Stimulated activated naive CD4-positive, alpha-beta T cell treated with Interleukin-2 at 50 U/mL for 16 hours (primary cell): ENCODE measurements around the gene TMSB10.
A peak's percentile ranks its signal among the peaks of the same experiment; 100 is the strongest.
"Not testable (repeated sequence)": the region's sequence is repeated elsewhere in the genome, so short reads cannot be mapped to it uniquely, and the experiment has no call there.

ENCODE experiments used
- DNase-seq: peaks from one replicate; lab custom pipeline; 2025; lab: John Stamatoyannopoulos, UW

Gene TMSB10

GRCh38 chr2:84905181-84906107 is at the start of gene TMSB10:
Gene TMSB10 (plus strand): TSS chr2:84905656.
- peak; percentile 79 for DNase-seq

GRCh38 chr2:84855731-84856130 is 49.7 kb upstream of the TMSB10 start:
- DNase-seq, result no peak

- no peak for DNase-seq
Measured at GRCh38 chr2:84856787-84857186, 48.7 kb upstream of the TMSB10 start.

- DNase-seq, result no peak
Measured at GRCh38 chr2:84857566-84857965, 47.9 kb upstream of the TMSB10 start.

DNA sequence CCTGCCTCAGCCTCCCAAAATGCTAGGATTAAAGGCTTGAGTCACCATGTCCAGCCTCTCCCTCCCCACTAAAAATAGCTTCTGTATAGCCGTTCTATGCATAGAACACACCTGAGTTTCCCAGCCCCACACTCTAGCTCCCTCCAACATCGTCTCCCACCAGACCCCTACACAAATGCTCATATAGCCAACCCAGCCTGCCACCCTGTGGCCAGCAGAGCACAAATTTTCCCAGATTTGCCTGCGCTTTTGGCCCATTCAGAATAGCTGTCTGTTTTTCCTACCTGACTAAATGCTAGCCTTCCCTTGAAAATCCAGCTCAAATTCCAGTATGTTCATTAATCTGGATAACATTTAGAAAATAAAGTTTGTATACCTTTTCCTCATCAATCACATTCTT is 47.3 kb upstream of the TMSB10 start:
- DNase-seq, result no peak

GRCh38 chr2:84858937-84859336 is 46.5 kb upstream of the TMSB10 start:
- DNase-seq, result no peak

DNA sequence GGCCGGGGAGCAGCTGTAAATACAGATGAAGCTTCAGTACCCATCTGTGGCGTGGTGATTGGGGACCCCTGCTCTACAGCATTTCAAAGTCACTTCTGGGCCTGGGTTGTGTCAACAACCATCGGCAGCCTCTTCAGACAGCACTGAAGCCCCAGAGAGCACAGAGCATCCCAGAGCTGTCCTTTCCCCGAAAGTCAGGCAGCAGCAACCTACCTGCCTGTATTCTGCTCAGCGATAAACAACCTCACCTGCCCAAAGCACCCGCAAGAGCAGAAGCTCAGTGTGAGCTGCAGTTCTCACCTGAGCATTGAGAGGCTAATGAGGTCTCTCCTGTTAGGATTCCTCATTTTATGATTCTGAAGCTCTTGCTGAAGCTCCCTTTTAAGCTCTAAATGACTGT is 43.9 kb upstream of the TMSB10 start:
- DNase-seq, result no peak

DNA sequence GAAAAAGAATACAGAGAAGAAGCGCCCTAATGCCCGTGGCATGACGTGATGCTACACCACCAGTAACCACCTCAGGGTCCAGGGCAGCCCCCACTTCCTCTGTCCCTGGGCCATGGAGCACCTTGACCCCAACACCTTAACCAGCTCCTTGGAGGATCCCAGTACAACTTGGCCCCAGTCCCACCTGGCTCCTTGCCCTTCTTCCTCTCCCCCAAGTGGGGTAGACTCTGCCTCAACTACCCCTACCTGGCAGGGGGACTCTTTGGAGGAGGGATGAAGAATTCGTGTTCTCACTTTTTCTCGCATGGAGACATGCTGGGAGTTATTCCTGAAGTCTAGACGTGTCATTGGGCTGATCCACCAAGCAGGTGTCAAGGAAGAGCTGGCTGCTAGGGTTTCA is 43.5 kb upstream of the TMSB10 start:
- DNase-seq, result no peak

GRCh38 chr2:84865181-84865783 is 40.2 kb upstream of the TMSB10 start:
- no peak for DNase-seq

GRCh38 chr2:84866122-84866521 is 39.3 kb upstream of the TMSB10 start:
- no peak for DNase-seq

GRCh38 chr2:84868327-84868726 is 37.1 kb upstream of the TMSB10 start:
- not testable (repeated sequence) for DNase-seq

DNA sequence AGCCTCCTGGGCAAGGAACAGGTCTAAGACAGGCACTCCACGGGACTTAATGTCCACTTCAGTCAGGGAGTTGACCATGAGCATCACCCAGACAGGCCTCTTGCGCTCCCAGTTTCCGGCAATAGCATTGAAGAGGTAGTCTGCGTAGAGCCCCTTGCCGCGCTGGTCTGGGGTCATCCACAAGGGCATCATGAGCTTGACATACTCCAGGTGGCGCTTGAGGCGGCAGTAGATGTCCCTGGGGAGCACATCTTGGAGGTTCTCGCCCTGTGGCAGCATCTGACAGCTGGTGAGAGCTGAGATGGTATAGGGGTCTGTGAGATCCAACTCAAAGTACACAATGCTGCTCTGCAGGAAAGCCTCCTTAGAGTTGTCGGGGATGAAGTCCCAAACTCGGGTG is 35.1 kb upstream of the TMSB10 start:
- DNase-seq, result no peak

DNA sequence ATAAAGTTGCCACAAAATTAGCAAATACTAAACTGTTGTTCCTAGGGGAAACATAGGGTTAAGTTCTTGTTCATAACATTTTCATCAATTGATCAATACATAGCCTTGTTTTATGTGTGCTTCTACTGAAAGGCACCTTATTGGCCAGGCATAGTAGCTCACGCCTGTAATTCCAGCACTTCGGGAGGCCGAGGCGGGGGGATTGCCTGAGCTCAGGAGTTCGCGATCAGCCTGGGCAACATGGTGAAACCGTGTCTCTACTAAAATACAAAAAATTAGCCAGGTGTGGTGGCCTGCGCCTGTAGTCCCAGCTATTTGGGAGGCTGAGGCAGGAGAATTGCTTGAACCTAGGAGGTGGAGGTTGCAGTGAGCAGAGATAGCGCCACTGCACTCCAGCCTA is 32.8 kb upstream of the TMSB10 start:
- DNase-seq, result not testable (repeated sequence)

DNA sequence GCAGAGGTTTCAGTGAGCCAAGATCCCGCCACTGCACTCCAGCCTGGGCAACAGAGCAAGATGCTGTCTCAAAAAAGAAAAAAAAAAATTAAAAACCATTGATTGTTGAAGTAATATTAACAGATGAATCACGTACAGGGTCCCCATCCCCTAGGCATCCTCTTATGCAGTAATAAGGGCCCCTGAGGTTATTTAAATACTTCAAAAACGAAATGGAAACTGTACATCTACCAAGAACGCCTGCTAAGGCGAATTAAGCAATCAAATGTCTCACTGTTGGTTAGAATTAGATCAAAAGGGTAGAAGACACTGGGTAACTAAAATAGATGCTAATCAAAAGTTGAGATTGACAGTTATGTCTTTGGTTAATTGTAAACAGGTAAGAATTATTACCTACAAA is 32.1 kb upstream of the TMSB10 start:
- no peak for DNase-seq

DNA sequence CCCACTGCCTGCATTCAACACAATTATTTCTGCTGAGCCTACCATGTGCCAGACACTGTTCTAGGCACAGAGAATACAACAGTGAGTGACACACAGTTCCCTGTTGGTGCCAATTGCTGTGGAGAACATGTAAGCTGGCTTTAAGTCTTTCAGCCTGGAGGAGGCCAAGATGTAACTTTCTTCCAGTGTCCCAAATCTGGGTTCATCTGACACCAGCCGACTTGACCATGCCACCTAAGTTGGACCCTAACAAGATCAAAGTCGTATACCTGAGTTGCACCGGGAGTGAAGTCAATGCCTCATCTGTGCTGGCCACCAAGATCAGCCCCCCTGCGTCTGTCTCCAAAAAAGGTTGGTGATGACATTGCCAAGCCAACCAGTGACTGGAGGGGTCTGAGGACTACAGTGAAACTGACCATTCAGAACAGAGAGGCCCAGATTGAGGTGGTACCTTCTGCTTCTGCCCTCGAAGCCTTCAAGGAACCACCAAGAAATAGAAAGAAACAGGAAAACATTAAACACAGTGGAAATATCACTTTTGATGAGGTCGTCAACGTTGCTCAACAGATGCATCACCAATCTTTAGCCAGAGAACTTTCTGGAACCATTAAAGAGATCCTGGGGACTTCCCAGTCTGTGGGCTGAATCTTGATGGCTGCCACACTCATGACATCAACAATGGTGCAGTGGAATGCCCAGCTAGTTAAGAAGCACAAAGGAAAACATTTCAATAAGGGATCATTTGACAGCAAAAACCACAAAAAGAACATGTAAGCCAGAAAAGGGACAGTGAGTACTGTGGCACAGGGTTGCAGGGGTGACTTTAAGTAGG is 30.9 kb upstream of the TMSB10 start:
- DNase-seq, result no peak

DNA sequence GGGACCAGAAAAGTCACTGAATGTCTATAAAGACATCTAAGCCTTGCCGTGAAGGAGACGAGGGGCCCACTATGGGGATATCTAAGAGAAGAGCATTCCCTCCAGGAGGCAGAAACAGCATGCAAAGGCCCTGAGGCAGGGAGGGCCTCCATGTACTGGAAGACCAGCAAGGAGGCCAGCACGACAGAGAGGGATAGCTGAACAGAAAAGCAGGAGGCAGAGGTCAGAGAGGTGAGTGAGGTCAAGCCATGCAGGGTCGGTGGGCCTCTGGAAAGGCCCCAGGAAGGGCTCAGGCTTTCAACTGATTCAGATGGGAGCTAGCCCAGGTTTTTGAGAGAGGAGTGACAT is 30.3 kb upstream of the TMSB10 start:
- no peak for DNase-seq

- not testable (repeated sequence) for DNase-seq
Measured at GRCh38 chr2:84875619-84876018, 29.8 kb upstream of the TMSB10 start.

DNA sequence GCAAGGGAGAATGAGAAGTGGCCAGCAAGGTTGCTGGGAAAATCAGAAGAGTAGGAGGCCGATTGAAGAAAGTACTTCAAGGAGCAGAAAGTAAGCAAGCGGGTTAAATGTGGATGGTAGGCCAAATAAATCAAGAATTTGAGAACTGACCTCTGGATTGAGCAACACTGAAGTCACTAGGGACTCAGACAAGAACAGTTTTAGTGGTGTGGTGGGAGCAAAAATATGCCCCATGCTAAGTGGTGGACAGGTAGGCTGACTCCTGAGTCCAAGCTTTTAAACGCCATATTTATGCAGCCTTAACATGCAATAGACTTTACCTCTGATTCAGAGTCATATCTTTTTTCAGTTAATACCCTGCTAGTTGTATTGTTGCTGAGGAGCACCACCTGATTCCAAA is 29.1 kb upstream of the TMSB10 start:
- DNase-seq, result no peak

DNA sequence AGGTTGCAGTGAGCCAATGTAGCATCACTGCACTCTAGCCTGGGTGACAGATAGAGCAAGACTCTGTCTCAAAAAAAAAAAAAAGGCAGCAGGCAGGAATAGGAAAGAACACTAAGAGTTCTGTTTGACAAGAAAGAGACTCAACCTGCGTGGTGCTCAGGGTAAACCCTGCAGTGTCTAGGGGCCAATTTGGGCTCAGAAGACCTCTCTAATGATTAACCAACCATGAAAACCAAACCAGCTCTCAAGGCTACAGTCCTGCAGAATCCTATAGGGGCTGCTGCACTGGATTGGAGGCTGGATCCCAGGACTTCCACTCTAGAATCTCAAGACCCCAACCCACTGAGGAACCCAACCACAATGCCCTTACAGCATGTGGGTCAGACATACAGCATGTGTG is 27.0 kb upstream of the TMSB10 start:
- no peak for DNase-seq

- no peak for DNase-seq
Measured at GRCh38 chr2:84878896-84879583, 26.4 kb upstream of the TMSB10 start.

DNA sequence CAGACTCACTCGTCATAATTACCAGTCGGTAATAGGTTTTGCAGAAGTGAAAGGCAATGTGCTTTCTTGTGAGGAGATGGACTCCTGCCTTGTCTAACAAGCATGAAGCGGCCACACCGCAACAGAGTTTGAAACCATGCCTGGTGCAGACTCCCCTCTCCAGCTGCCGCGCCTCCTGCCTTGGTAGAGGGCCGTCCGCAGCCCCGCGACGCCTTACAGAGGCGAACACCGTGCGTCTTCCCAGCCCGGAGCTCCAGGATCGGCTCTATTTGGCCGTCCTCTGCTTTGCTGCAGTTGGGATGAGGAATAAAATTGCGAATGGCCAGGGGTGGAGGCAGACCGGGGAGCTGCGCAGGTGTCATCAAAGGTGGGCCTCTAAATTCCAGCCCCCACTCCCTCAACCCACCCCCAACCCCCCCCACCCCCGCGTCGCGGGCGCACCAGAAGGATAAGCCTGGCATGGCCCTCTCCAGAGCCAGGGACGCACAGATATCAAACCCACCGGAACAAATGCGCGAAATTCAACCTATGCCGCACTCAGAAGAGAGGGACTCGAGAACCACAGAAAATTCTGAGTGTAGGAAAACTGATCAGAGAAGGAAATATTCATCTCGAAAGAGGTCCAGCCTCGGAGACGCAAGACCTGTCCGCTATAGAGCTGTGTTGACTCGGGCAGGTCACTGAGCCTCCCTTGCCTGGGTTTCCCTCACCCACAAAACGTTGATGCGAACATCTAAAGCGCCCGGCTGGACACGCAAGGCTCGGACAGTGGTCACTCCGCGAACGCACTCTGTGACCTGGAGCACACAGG is 25.7 kb upstream of the TMSB10 start:
- peak; percentile 31 for DNase-seq

- no peak for DNase-seq
Measured at GRCh38 chr2:84880395-84880644, 25.1 kb upstream of the TMSB10 start.
